Measurements from ENCODE around the gene ACLY. TPM values are rescaled to one million over a fixed set of nuclear protein-coding genes. Genes with fewer than 3 reads are reported as not detected.
A peak's percentile ranks its signal among the peaks of the same experiment; 100 is the strongest.

ACLY gene
- total and polyA plus RNA-seq, 2 experiments from 2014 or later, result 89.2 to 96.3 TPM

DNA sequence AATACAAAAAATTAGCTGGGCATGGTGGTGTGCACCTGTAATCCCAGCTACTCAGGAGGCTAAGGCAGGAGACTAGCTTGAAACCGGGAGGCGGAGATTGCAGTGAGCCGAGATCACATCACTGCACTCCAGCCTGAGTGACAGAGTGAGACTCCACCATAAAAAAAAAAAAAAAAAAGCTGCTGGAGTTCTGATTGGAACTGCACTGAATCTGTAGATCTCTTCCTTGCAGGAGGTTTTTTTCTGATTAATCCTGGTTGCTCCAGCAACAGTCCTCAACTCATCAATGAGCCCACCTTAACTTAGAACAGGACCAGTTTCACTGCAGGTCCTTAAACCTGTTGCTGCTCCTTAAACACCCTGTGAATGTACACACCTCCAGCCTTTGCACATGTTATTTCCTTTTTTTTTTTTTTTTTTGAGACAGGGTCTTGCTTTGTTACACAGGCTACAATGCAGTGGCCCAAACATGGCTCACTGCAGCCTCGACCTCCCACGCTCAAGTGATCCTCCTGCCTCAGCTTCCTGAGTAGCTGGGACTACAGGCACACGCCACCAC lies 10.0 kb upstream of the ACLY start:
- Histone ChIP-seq H3K9me3 (ENCODE audit: low read depth) (no peaks in the 10 kb centered on the region), H3K36me3 (no peaks in the 10 kb centered on the region), H3K27me3 (no peaks in the 10 kb centered on the region), H3K4me1 (ENCODE audit: low read depth) (peaks cover 6% of the 10 kb centered on the region), H3K27ac (no peak overlapping the region), H3K4me3 (no peak overlapping the region)
- no peak for TF ChIP-seq CTCF (IDR thresholded peaks at IDR 0.05; ENCODE audit: low read depth, low read length)
- no peak for DNase-seq (ENCODE audit: low read depth in 1 of 2, low spot score in 1 of 2)

DNA sequence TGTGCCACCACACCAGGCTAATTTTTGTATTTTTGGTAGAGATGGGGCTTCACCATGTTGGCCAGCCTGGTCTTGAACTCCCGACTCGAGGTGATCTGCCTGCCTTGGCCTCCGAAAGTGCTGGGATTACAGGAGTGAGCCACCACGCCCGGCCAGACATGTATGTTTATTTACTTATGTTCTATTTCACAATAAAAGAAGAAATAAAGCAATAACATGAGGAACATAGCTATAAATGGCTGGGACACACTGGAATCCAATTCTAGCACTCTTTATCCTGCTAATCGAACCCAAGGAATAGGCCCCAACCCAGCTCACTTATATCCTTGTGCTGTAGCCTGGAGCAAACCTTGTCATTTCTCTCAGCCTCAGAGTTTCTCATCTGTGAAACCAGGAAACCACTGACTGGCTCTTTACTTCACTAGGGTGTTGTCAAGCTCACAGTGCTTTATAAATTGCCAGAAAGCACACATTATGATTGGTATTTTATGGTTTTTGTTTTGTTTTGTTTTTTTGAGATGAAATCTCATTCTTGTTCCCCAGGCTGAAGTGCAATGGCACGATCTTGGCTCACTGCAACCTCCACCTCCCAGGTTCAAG lies 7.3 kb upstream of the ACLY start:
- Histone ChIP-seq H3K36me3 (no peaks in the 10 kb centered on the region), H3K27me3 (no peaks in the 10 kb centered on the region), H3K27ac (no peak overlapping the region), H3K9me3 (ENCODE audit: low read depth) (no peaks in the 10 kb centered on the region), H3K4me1 (ENCODE audit: low read depth) (peaks cover 6% of the 10 kb centered on the region), H3K4me3 (no peak overlapping the region)
- no peak for DNase-seq (ENCODE audit: low read depth in 1 of 2, low spot score in 1 of 2)
- TF ChIP-seq CTCF (IDR thresholded peaks at IDR 0.05; ENCODE audit: low read depth, low read length), result no peak

GRCh38 chr17:41920580-41920955 lies 1.8 kb upstream of the ACLY start:
- Histone ChIP-seq H3K27me3 (no peaks in the 10 kb centered on the region), H3K36me3 (no peaks in the 10 kb centered on the region), H3K4me1 (ENCODE audit: low read depth) (peaks cover 4% of the 10 kb centered on the region), H3K4me3 (no peak overlapping the region), H3K27ac (no peak overlapping the region), H3K9me3 (ENCODE audit: low read depth) (no peaks in the 10 kb centered on the region)
- no peak for DNase-seq (ENCODE audit: low read depth in 1 of 2, low spot score in 1 of 2)
- TF ChIP-seq CTCF (IDR thresholded peaks at IDR 0.05; ENCODE audit: low read depth, low read length), result no peak

- Histone ChIP-seq H3K27ac (peak overlapping the region; percentile 76), H3K4me3 (no peak overlapping the region), H3K36me3 (no peaks in the 10 kb centered on the region), H3K9me3 (ENCODE audit: low read depth) (no peaks in the 10 kb centered on the region), H3K27me3 (no peaks in the 10 kb centered on the region), H3K4me1 (ENCODE audit: low read depth) (peaks cover 4% of the 10 kb centered on the region)
- peak in 1 of 2 donors; percentile 51 for DNase-seq (ENCODE audit: low read depth in 1 of 2, low spot score in 1 of 2)
- TF ChIP-seq CTCF (IDR thresholded peaks at IDR 0.05; ENCODE audit: low read depth, low read length), result no peak
Observed at GRCh38 chr17:41919840-41920579, 1.3 kb upstream of the ACLY start.

GRCh38 chr17:41919165-41919817 lies 540 bp upstream of the ACLY start:
- peak overlapping the region; percentile 76 for H3K27ac ChIP-seq
- no peak for TF ChIP-seq CTCF (IDR thresholded peaks at IDR 0.05; ENCODE audit: low read depth, low read length)
- H3K9me3 ChIP-seq (ENCODE audit: low read depth), result no peaks in the 10 kb centered on the region
- H3K36me3 ChIP-seq, result no peaks in the 10 kb centered on the region
- peaks cover 4% of the 10 kb centered on the region for H3K4me1 ChIP-seq (ENCODE audit: low read depth)
- no peak for DNase-seq (ENCODE audit: low read depth in 1 of 2, low spot score in 1 of 2)
- peak overlapping the region; percentile 80 for H3K4me3 ChIP-seq
- no peaks in the 10 kb centered on the region for H3K27me3 ChIP-seq
